CD8-positive, alpha-beta memory T cell (primary cell): ENCODE data around the gene XPO5. TPM values are rescaled to one million over a fixed set of nuclear protein-coding genes. Genes with fewer than 3 reads are reported as not detected.

ENCODE experiments used
- CTCF ChIA-PET: fragments of 350-600 bp; sonication (Branson Sonifier 250); formaldehyde crosslinking; loops from one replicate; lab custom pipeline; 2021; ENCODE audit warnings: antibody characterized with exemption; lab: Charles Lee
- POLR2A ChIA-PET: fragments of 350-600 bp; sonication (Branson Sonifier 250); formaldehyde crosslinking; loops from one replicate; lab custom pipeline; 2021; ENCODE audit warnings: antibody characterized with exemption; lab: Charles Lee
- DNase-seq, 5 donors: peaks; one replicate each; pipeline versions ENCODE4 v3.0.0 to v3.0.0-alpha.2; 2020 to 2022; ENCODE audit warnings: mixed read lengths in 1 of 5
- H3K27ac ChIP-seq: one replicate; pipeline ENCODE4 v1.7.0; 2013; ENCODE audit warnings: low read depth, mild to moderate bottlenecking, low read length, moderate library complexity
- H3K27me3 ChIP-seq: 2 replicates; pipeline ENCODE4 v1.7.0; 2013; ENCODE audit warnings: low read length, mild to moderate bottlenecking; ENCODE audit not compliant: insufficient read depth, poor library complexity, severe bottlenecking
- H3K36me3 ChIP-seq: 2 replicates; pipeline ENCODE4 v1.7.0; 2013; ENCODE audit warnings: mild to moderate bottlenecking, low read length, moderate library complexity; ENCODE audit not compliant: insufficient read depth
- H3K4me1 ChIP-seq: 2 replicates; pipeline ENCODE4 v1.7.0; 2013; ENCODE audit warnings: mild to moderate bottlenecking, low read length, moderate library complexity; ENCODE audit not compliant: insufficient read depth
- H3K4me3 ChIP-seq: 2 replicates; pipeline ENCODE4 v1.7.0; 2013; ENCODE audit warnings: mild to moderate bottlenecking, low read length
- H3K9me3 ChIP-seq: 2 replicates; pipeline ENCODE4 v1.7.0; 2013; ENCODE audit warnings: mild to moderate bottlenecking, low read length
- H3K27ac Mint-ChIP-seq, 8 donors: one replicate each; pipeline ENCODE4 v1.8.0; 2020 to 2021; ENCODE audit warnings: mixed read lengths in 8 of 8, mild to moderate bottlenecking in 6 of 8, inconsistent platforms in 3 of 8, moderate library complexity in 3 of 8
- H3K27me3 Mint-ChIP-seq, 2 donors: one replicate each; pipeline ENCODE4 v1.8.0; 2020 to 2021; ENCODE audit warnings: mixed read lengths in 2 of 2, mild to moderate bottlenecking in 1 of 2, moderate library complexity in 1 of 2
- H3K36me3 Mint-ChIP-seq, 3 donors: one replicate each; pipeline ENCODE4 v1.8.0; 2020 to 2021; ENCODE audit warnings: mixed read lengths in 3 of 3, inconsistent platforms in 1 of 3, mild to moderate bottlenecking in 1 of 3
- H3K4me1 Mint-ChIP-seq, 3 donors: one replicate each; pipeline ENCODE4 v1.8.0; 2020 to 2021; ENCODE audit warnings: mixed read lengths in 3 of 3, inconsistent platforms in 1 of 3, mild to moderate bottlenecking in 1 of 3
- H3K4me3 Mint-ChIP-seq, 7 donors: one replicate each; pipeline ENCODE4 v1.8.0; 2020 to 2021; ENCODE audit warnings: mixed read lengths in 7 of 7, mild to moderate bottlenecking in 6 of 7, moderate library complexity in 4 of 7, inconsistent platforms in 2 of 7
- H3K9me3 Mint-ChIP-seq, 5 donors: one replicate each; pipeline ENCODE4 v1.8.0; 2020 to 2022; ENCODE audit warnings: mixed read lengths in 5 of 5, mild to moderate bottlenecking in 3 of 5, moderate library complexity in 2 of 5, inconsistent platforms in 1 of 5
- polyA plus RNA-seq: library from polyadenylated mRNA; unstranded; fragments of 300-500 nt; fragmentation: Illumina TruSeq; gene quantifications from one replicate; pipeline ENCODE4 v1.2.3, GENCODE V29; 2021
- total RNA-seq, 2 experiments: library from RNA; stranded (reverse); gene quantifications; one replicate each; pipeline ENCODE4 v1.2.3, GENCODE V29; 2021

XPO5 gene
- total and polyA plus RNA-seq, 3 experiments from 2014 or later, result 15.3 to 116 (median 98.0) TPM

DNA sequence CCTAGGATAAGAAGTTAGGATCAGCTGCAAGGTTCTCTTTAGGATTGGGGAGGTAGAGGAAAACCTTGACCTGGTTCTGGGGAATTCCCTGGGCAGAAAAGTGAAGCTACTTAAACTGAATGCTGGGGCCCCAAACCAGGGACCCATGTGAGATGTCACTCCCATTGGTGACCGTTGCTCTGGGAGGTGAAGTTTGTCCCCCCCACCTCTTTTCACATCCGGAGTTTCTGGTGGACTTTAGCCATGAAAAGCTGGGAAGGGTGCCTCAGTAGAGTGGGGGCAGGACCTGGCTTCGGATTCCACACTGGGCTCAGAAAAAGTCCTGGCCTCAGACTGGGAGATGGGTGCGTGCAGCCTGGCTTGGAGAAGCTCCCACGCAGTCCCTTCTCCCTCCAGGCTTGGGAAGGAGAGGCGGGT lies 85.3 kb downstream of the XPO5 start:
- H3K4me1 Mint-ChIP-seq, result peaks cover 22 to 55% (median 31%) of the 10 kb centered on the region in 3 donors
- Histone ChIP-seq H3K9me3 (no peaks in the 10 kb centered on the region), H3K27ac (no peak overlapping the region), H3K4me1 (peaks cover 18% of the 10 kb centered on the region), H3K27me3 (no peaks in the 10 kb centered on the region), H3K4me3 (no peak overlapping the region), H3K36me3 (no peaks in the 10 kb centered on the region)
- no peaks in the 10 kb centered on the region for H3K9me3 Mint-ChIP-seq
- POLR2A ChIA-PET, result no interaction called here
- CTCF ChIA-PET, result interaction anchor here (10.1 kb wide), 1 partner anchor 14 kb away, joined by 93 read pairs; no protein-coding TSS in a partner anchor
- H3K36me3 Mint-ChIP-seq, result peaks cover 0 to 34% (median 3%) of the 10 kb centered on the region in 3 donors
- H3K27ac Mint-ChIP-seq, result peak overlapping the region in 1 of 8 donors; percentile 70
- no peak for DNase-seq
- no peaks in the 10 kb centered on the region for H3K27me3 Mint-ChIP-seq
- H3K4me3 Mint-ChIP-seq, result no peak overlapping the region

- Mint-ChIP-seq H3K4me3 (no peak overlapping the region), H3K27ac (peak overlapping the region in 2 of 8 donors; percentile 65 to 70), H3K36me3 (peaks cover 0 to 40% (median 3%) of the 10 kb centered on the region in 3 donors), H3K27me3 (no peaks in the 10 kb centered on the region), H3K9me3 (no peaks in the 10 kb centered on the region), H3K4me1 (peaks cover 20 to 53% (median 26%) of the 10 kb centered on the region in 3 donors)
- no peak for DNase-seq
- Histone ChIP-seq H3K36me3 (no peaks in the 10 kb centered on the region), H3K4me1 (peaks cover 7% of the 10 kb centered on the region), H3K27me3 (no peaks in the 10 kb centered on the region), H3K4me3 (no peak overlapping the region), H3K9me3 (no peaks in the 10 kb centered on the region), H3K27ac (no peak overlapping the region)
- ChIA-PET POLR2A (no interaction called here), CTCF (interaction anchor here (10.1 kb wide), 1 partner anchor 15 kb away, joined by 93 read pairs; no protein-coding TSS in a partner anchor)
Observed at GRCh38 chr6:43489277-43490072, 86.4 kb downstream of the XPO5 start.

DNA sequence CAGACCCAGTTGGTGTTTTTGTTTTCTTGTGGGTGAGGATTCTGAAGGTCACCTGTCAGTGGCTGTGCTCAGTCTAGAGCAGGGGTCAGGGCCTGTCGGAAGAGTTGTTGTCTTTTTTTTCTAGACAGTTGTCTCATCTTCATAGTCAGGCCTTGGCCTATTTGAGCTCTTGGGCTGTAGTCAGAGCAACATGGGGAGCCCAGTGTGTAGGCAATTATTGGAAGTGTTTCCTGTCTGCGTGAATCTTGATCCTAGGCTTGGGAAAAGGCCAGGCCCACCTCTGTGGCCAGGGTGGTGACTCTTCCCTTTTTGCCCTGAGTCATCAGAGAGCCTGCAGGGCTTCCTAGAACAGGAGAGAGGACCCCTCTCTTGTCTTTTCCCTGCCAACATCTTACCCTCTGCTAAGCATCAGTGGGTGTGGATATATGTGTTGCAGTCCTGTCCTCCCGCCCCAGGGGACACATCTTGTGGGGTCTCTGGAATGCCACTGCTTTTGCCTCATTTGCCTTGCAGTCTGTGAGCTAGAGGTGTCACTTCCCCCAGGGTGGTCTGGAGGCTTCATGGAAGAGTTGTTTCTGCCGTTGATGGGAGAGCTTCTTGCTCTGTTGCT lies 87.1 kb downstream of the XPO5 start:
- Mint-ChIP-seq H3K4me3 (no peak overlapping the region), H3K27me3 (no peaks in the 10 kb centered on the region), H3K27ac (peak overlapping the region in 1 of 8 donors; percentile 58), H3K4me1 (peaks cover 15 to 46% (median 21%) of the 10 kb centered on the region in 3 donors), H3K9me3 (no peaks in the 10 kb centered on the region), H3K36me3 (peaks cover 0 to 40% (median 3%) of the 10 kb centered on the region in 3 donors)
- no peaks in the 10 kb centered on the region for H3K9me3 ChIP-seq
- no peak overlapping the region for H3K4me3 ChIP-seq
- ChIA-PET POLR2A (no interaction called here), CTCF (interaction anchor here (10.1 kb wide), 1 partner anchor 16 kb away, joined by 93 read pairs; no protein-coding TSS in a partner anchor)
- no peak for DNase-seq
- no peaks in the 10 kb centered on the region for H3K36me3 ChIP-seq
- H3K4me1 ChIP-seq, result peaks cover under 1% of the 10 kb centered on the region
- H3K27me3 ChIP-seq, result no peaks in the 10 kb centered on the region
- no peak overlapping the region for H3K27ac ChIP-seq

DNA sequence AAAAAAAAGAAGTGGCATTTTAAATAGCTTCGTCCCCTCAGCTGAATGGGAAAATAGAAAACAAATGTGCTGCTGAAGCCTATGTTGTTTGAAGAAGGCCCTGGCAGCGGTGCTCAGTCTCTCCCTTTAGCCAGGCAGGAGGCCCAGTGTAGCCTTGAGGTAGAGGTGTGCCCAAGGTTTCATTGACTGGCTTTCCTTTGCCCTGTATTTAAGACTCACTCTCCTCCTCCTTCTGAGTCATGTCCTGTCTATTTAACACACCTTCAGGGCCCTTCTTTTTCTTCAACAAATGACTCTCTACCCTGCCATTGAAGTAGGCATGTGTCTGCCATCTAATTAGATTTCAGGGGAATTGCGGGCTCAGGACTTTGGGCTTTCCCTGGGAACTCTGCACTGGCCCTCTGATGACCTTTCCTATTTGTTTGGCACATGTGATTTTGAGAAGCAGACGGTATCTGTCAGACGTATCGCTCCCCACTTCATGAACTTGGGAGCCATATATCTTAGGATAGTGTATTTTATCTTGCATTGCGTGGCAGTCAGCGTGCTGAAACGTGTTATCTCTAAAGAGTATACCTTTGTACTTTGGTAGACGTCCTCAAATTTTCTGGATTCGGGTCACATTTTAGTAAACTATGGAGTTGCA lies 94.1 kb downstream of the XPO5 start:
- Histone ChIP-seq H3K27ac (no peak overlapping the region), H3K9me3 (no peaks in the 10 kb centered on the region), H3K36me3 (no peaks in the 10 kb centered on the region), H3K4me1 (peaks cover 13% of the 10 kb centered on the region), H3K27me3 (no peaks in the 10 kb centered on the region), H3K4me3 (no peak overlapping the region)
- ChIA-PET POLR2A (no interaction called here), CTCF (interaction anchor here (0.6 kb wide), 1 partner anchor 31 kb away, joined by 3 read pairs; no protein-coding TSS in a partner anchor)
- DNase-seq, result no peak
- peaks cover 50 to 71% (median 65%) of the 10 kb centered on the region in 3 donors for H3K4me1 Mint-ChIP-seq
- H3K9me3 Mint-ChIP-seq, result no peaks in the 10 kb centered on the region
- peak overlapping the region in 2 of 7 donors; percentile 49 to 71 for H3K4me3 Mint-ChIP-seq
- peaks cover 0 to 3% of the 10 kb centered on the region in 2 donors for H3K27me3 Mint-ChIP-seq
- peaks cover 0 to 41% (median 5%) of the 10 kb centered on the region in 3 donors for H3K36me3 Mint-ChIP-seq
- peak overlapping the region in 3 of 8 donors; percentile 10 to 44 (median 22) for H3K27ac Mint-ChIP-seq

DNA sequence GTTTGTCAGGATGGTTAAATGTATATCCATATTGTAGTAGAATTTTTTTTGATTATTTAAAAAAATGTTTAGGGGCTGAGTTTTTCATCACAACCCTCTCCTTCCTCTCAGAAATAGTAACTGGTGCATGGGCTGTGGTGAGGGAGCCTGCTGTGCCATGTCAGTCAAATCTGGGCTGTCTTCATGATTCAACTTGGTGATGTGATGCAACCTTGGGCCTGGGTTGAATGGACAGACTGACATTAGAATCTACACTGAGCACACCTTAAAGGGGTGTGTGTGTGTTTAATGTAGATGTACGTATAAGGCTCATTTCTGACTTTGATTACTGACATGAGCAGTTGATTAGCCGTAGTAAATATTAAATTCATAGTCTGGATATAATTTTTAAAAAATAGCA lies 94.8 kb downstream of the XPO5 start:
- DNase-seq, result no peak
- Mint-ChIP-seq H3K4me3 (peak overlapping the region in 2 of 7 donors; percentile 5 to 19), H3K36me3 (peaks cover 0 to 38% (median 5%) of the 10 kb centered on the region in 3 donors), H3K27me3 (peaks cover 0 to 3% of the 10 kb centered on the region in 2 donors), H3K9me3 (no peaks in the 10 kb centered on the region), H3K4me1 (peaks cover 53 to 73% (median 69%) of the 10 kb centered on the region in 3 donors), H3K27ac (peak overlapping the region in 3 of 8 donors; percentile 17 to 42 (median 17))
- CTCF ChIA-PET, result interaction anchor here (0.6 kb wide), 1 partner anchor 30 kb away, joined by 3 read pairs; no protein-coding TSS in a partner anchor
- no peaks in the 10 kb centered on the region for H3K9me3 ChIP-seq
- POLR2A ChIA-PET, result no interaction called here
- H3K4me3 ChIP-seq, result no peak overlapping the region
- H3K27me3 ChIP-seq, result no peaks in the 10 kb centered on the region
- no peak overlapping the region for H3K27ac ChIP-seq
- peaks cover 16% of the 10 kb centered on the region for H3K4me1 ChIP-seq
- no peaks in the 10 kb centered on the region for H3K36me3 ChIP-seq

GRCh38 chr6:43478008-43478372 lies 97.8 kb downstream of the XPO5 start:
- peak overlapping the region; percentile 65 for H3K4me3 ChIP-seq
- Mint-ChIP-seq H3K4me1 (peaks cover 44 to 58% (median 56%) of the 10 kb centered on the region in 3 donors), H3K27ac (peak overlapping the region; percentile 89 to 100 (median 97)), H3K27me3 (no peaks in the 10 kb centered on the region), H3K4me3 (peak overlapping the region; percentile 81 to 99 (median 88)), H3K36me3 (peaks cover 0 to 25% (median 3%) of the 10 kb centered on the region in 3 donors), H3K9me3 (no peaks in the 10 kb centered on the region)
- DNase-seq, result no peak
- H3K27me3 ChIP-seq, result no peaks in the 10 kb centered on the region
- H3K36me3 ChIP-seq, result no peaks in the 10 kb centered on the region
- no peaks in the 10 kb centered on the region for H3K9me3 ChIP-seq
- CTCF ChIA-PET, result interaction anchor here (0.7 to 2.9 kb wide), 5 partner anchors 17 to 39 kb away, joined by 3 to 10 read pairs (median 9); partner anchors contain the start of gene DLK2
- POLR2A ChIA-PET, result interaction anchor here (0.6 to 1.2 kb wide), 6 partner anchors 17 to 138 kb away, joined by 4 to 7 read pairs (median 6); partner anchors contain the start of genes ABCC10, POLR1C, YIPF3 and ZNF318
- peak overlapping the region; percentile 92 for H3K27ac ChIP-seq
- peaks cover 16% of the 10 kb centered on the region for H3K4me1 ChIP-seq

DNA sequence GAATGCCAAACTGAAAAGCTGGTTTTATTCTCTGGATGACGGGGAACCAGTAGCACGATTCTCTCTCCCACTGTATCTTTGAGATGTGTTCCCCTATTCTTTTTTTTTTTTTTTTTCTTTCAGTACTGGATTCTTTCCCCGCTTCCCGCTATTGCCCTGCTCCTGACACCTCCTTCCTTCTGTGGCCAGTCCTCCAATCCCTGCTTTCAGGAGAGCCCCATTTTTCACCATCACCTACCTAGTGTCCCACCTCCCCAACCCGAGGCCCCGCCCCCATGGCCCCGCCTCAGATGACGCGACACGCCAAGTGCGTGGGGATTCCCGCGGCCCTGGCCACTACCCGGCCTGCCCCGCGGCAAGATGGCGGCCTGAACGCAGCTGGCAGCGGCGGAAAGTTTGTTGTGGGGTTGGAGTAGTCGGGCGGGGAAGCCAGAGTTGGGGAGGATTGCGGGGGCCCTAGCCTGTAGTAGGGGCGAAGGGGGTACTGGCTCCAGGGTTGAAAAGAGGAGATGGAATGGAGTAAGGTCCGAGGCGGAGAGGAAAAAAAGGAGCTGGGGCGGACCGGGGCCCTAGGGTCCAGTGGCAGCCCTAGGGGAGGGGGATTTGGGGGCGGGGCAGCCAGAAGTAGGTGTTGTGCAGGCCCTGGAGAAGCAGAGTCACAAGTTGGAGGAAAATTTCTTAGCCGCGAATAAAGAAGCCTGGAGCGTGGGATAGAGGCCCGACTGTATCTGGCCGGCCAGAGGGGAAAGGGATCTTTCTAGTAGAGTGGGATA lies 98.4 kb downstream of the XPO5 start, which contains the start of gene TJAP1:
Gene TJAP1, plus strand, starts transcription at position 336 of the 773 bp plus-strand sequence. CDS start 21,432 bp downstream, outside the sequence.
- ChIA-PET POLR2A (interaction anchor here (0.6 to 1.2 kb wide), 9 partner anchors 17 to 731 kb away, joined by 4 to 7 read pairs (median 5); partner anchors contain the start of genes ABCC10, POLR1C, YIPF3 and ZNF318), CTCF (interaction anchor here (0.7 to 2.9 kb wide), 6 partner anchors 18 to 108 kb away, joined by 3 to 10 read pairs (median 6); partner anchors contain the start of genes DLK2 and ZNF318)
- Histone ChIP-seq H3K27me3 (no peaks in the 10 kb centered on the region), H3K27ac (peak within 1 kb of the TSS; percentile 92), H3K4me1 (peaks cover 16% of the 10 kb centered on the region), H3K9me3 (no peaks in the 10 kb centered on the region), H3K4me3 (peak within 1 kb of the TSS; percentile 65), H3K36me3 (no peaks in the 10 kb centered on the region)
- peaks cover 42 to 56% (median 53%) of the 10 kb centered on the region in 3 donors for H3K4me1 Mint-ChIP-seq
- H3K27me3 Mint-ChIP-seq, result no peaks in the 10 kb centered on the region
- H3K36me3 Mint-ChIP-seq, result peaks cover 0 to 23% (median 3%) of the 10 kb centered on the region in 3 donors
- peak within 1 kb of the TSS; percentile 89 to 100 (median 97) for H3K27ac Mint-ChIP-seq
- H3K9me3 Mint-ChIP-seq, result no peaks in the 10 kb centered on the region
- peak within 1 kb of the TSS; percentile 81 to 99 (median 88) for H3K4me3 Mint-ChIP-seq
- peak; percentile 92 to 97 (median 95) for DNase-seq
